ENCODE data around the gene CAPN14. TPM values are rescaled to one million over a fixed set of nuclear protein-coding genes. Genes with fewer than 3 reads are reported as not detected.

Gene CAPN14
- total RNA-seq (under 1 TPM; 0.21 to 0.26 TPM), polyA plus RNA-seq (under 1 TPM; 0.03 to 0.06 TPM)
- long read RNA-seq, donor 1: 0 reads
- long read RNA-seq, donor 2: 0 reads
- long read RNA-seq, donor 3: 0 reads
- long read RNA-seq, donor 4: 0 reads
- long read RNA-seq, donor 5: 0 reads

DNA sequence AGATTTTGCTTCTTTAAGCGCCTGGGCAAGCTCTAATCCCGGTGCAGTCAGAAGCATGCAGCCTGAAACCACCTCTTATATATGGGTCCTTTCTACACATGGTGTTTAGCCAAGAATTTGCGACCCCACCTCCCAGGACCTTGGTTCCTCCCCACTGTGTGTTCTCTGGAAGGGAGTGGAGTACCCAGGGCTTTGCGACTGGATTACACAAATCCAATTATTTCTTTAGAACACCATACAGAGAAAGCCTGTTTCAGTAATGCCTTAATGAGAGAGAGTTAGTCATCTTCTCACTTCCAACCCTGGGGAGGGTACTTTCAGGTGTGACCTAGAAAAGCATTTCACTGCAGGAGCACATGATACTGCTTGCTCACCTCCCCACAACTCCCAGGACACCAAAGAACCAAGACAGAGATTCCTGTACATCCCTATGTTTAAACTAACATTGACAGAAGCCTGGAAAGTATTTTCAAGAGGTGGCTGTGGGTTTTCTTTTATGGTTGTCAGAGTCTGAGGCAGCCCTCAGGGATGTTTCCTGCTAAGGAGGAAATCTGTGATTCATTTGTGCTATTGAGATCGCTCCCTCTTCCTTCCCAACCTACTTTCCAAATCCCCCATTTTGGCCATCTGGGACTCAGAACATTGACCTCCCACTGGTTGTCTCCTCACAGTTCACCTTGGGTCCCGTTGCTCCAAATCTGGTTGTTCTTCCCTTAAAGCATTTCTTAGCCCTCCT lies at the start of gene CAPN14:
CAPN14 (minus strand) TSS at position 51 of the 736 bp plus-strand sequence. CDS start 12,068 bp downstream, outside the sequence.
- H3K4me1 ChIP-seq (ENCODE audit: control insufficient read depth in 5 of 5, insufficient read depth in 5 of 5, low read length in 5 of 5): peaks cover 0 to 3% (median 0%) of the 10 kb centered on the region in 5 donors
- whole genome bisulfite sequencing, 2 donors: 86 to 93% methylated on average over 6 of the region's 6 CpGs
- DNase-seq (no peak), ATAC-seq (ENCODE audit: insufficient read depth, low FRiP score) (no peak)
- H3K9me3 ChIP-seq (ENCODE audit: control insufficient read depth in 4 of 4, insufficient read depth in 3 of 4, low read length in 3 of 4): no peaks in the 10 kb centered on the region
- no peak within 1 kb of the TSS for H3K27ac ChIP-seq (ENCODE audit: low read depth in 1 of 2, low read length in 1 of 2)
- no peaks in the 10 kb centered on the region for H3K27me3 ChIP-seq (ENCODE audit: control insufficient read depth in 3 of 3, insufficient read depth in 3 of 3, low read length in 2 of 3)
- H3K36me3 ChIP-seq (ENCODE audit: control insufficient read depth in 4 of 4, insufficient read depth in 4 of 4, low read length in 4 of 4): no peaks in the 10 kb centered on the region
- H3K9ac ChIP-seq (ENCODE audit: insufficient read depth in 1 of 2, low read length in 2 of 2): no peak within 1 kb of the TSS
- TF ChIP-seq, protein P1, sequence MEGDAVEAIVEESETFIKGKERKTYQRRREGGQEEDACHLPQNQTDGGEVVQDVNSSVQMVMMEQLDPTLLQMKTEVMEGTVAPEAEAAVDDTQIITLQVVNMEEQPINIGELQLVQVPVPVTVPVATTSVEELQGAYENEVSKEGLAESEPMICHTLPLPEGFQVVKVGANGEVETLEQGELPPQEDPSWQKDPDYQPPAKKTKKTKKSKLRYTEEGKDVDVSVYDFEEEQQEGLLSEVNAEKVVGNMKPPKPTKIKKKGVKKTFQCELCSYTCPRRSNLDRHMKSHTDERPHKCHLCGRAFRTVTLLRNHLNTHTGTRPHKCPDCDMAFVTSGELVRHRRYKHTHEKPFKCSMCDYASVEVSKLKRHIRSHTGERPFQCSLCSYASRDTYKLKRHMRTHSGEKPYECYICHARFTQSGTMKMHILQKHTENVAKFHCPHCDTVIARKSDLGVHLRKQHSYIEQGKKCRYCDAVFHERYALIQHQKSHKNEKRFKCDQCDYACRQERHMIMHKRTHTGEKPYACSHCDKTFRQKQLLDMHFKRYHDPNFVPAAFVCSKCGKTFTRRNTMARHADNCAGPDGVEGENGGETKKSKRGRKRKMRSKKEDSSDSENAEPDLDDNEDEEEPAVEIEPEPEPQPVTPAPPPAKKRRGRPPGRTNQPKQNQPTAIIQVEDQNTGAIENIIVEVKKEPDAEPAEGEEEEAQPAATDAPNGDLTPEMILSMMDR (IDR thresholded peaks at IDR 0.05; ENCODE audit: control extremely low read depth, extremely low read depth): no peak
- H3K4me3 ChIP-seq: no peak within 1 kb of the TSS

GRCh38 chr2:31266804-31267203 lies 49.5 kb upstream of the CAPN14 start:
- no peak overlapping the region for H3K27ac ChIP-seq (ENCODE audit: low read depth in 1 of 2, low read length in 1 of 2)
- no peaks in the 10 kb centered on the region for H3K27me3 ChIP-seq (ENCODE audit: control insufficient read depth in 3 of 3, insufficient read depth in 3 of 3, low read length in 2 of 3)
- WGBS, 2 donors: 84 to 85% methylated on average over 6 of the region's 6 CpGs
- ATAC-seq (ENCODE audit: insufficient read depth, low FRiP score) (no peak), DNase-seq (no peak)
- TF ChIP-seq, protein P1 (IDR thresholded peaks at IDR 0.05; ENCODE audit: control extremely low read depth, extremely low read depth): no peak
- peaks cover 0 to 9% (median 5%) of the 10 kb centered on the region in 4 donors for H3K36me3 ChIP-seq (ENCODE audit: control insufficient read depth in 4 of 4, insufficient read depth in 4 of 4, low read length in 4 of 4)
- H3K9me3 ChIP-seq (ENCODE audit: control insufficient read depth in 4 of 4, insufficient read depth in 3 of 4, low read length in 3 of 4): peaks cover 0 to 12% (median 0%) of the 10 kb centered on the region in 4 donors
- H3K4me3 ChIP-seq: no peak overlapping the region
- H3K4me1 ChIP-seq (ENCODE audit: control insufficient read depth in 5 of 5, insufficient read depth in 5 of 5, low read length in 5 of 5): no peaks in the 10 kb centered on the region
- no peak overlapping the region for H3K9ac ChIP-seq (ENCODE audit: insufficient read depth in 1 of 2, low read length in 2 of 2)

DNA sequence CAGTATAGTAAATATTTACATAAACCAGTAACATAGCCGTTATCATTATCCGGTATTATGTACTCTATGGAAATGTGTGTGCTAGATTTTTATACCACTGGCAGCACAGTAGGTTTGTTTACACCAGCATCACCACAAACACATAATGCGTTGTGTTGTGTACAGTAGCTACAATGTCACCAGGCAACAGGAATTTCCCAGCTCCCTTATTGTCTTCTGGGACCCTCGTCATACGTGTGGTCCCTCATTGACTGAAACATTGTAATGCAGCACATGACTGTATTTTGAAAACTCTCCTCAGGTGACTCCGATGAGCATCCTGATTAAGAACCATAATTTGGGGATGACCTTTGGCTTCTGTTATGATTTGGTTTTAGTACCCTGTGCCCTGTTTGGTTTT lies 47.9 kb upstream of the CAPN14 start:
- WGBS, 2 donors: 80 to 85% methylated on average over 6 of the region's 6 CpGs
- peaks cover 0 to 9% (median 5%) of the 10 kb centered on the region in 4 donors for H3K36me3 ChIP-seq (ENCODE audit: control insufficient read depth in 4 of 4, insufficient read depth in 4 of 4, low read length in 4 of 4)
- ATAC-seq (ENCODE audit: insufficient read depth, low FRiP score): no peak
- H3K9me3 ChIP-seq (ENCODE audit: control insufficient read depth in 4 of 4, insufficient read depth in 3 of 4, low read length in 3 of 4): peaks cover 0 to 12% (median 0%) of the 10 kb centered on the region in 4 donors
- no peak for DNase-seq
- H3K27me3 ChIP-seq (ENCODE audit: control insufficient read depth in 3 of 3, insufficient read depth in 3 of 3, low read length in 2 of 3): no peaks in the 10 kb centered on the region
- TF ChIP-seq, protein P1 (IDR thresholded peaks at IDR 0.05; ENCODE audit: control extremely low read depth, extremely low read depth): no peak
- H3K9ac ChIP-seq (ENCODE audit: insufficient read depth in 1 of 2, low read length in 2 of 2): no peak overlapping the region
- H3K4me1 ChIP-seq (ENCODE audit: control insufficient read depth in 5 of 5, insufficient read depth in 5 of 5, low read length in 5 of 5): no peaks in the 10 kb centered on the region
- no peak overlapping the region for H3K4me3 ChIP-seq
- no peak overlapping the region for H3K27ac ChIP-seq (ENCODE audit: low read depth in 1 of 2, low read length in 1 of 2)

Data from lung (tissue), 16 donors.